ENCODE results near the gene EQTN. TPM values are rescaled to one million over a fixed set of nuclear protein-coding genes. Genes with fewer than 3 reads are reported as not detected.

Gene EQTN
- total RNA-seq, 1 donor: not detected

DNA sequence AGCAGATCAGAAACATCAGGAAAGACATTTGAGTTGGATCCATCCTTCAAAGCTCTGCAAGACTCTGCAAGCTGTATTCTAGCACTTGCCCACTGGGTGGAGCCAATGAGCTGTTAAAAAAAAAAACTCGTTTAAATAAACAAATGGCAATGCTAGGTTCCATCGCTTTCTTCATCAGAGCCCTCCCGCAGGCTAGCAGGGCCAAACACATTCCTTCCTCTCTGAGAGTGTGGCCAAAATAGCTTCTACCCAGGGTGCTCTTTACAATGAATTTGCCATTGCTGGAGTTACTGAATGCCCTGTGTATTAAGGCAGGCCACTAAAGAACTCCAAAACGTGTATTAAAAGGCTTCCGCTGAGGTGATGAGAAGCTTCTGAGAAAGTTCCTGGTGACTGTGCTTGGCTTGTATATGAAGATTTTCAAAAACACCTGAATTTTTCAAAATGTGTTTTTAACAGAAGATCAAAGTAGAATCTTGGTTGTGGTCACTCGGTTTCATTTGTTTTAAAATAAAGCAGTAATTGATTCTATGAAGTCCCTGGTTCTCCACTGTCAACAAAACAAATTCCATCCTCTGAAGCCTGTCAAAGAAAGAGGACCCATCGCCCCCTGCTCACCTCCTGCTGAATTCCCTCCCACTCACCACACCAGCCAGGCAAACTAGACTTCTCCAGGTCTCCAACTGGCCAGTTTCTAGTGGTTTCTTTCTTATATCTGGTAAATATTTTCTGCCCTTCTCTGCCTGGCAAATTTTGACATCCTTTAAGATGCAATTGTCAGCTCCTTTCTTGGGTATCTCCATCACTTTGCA is 36.5 kb upstream of the EQTN start:
- peak; percentile 88 for DNase-seq (ENCODE audit: low read depth)
- TF ChIP-seq CTCF (IDR thresholded peaks at IDR 0.05; ENCODE audit: insufficient read depth, low read length): peak; percentile 79
- H3K4me3 ChIP-seq (ENCODE audit: low read depth, low read length): no peak overlapping the region

GRCh38 chr9:27331393-27331792 is 34.4 kb upstream of the EQTN start:
- H3K4me3 ChIP-seq (ENCODE audit: low read depth, low read length): no peak overlapping the region
- no peak for DNase-seq (ENCODE audit: low read depth)
- TF ChIP-seq CTCF (IDR thresholded peaks at IDR 0.05; ENCODE audit: insufficient read depth, low read length): no peak

DNA sequence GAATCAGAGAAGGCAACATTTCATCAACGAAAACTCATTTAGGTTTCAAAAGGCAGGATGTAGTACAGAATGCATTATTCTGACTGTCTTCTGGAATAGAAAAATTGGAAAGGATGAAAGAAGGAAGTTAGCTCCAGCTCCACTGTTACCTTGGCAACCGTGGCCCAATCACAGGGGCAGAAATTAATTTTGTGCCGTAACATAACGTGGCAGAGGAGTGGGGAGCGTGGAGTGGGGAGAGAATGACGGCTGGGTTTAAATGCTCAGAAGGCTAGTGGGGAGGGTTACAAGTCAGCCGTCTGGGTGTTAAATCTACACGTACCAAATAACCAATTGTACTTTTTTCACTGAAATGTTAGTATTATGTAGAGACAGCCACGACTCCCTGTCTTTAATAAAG is 32.3 kb upstream of the EQTN start:
- no peak overlapping the region for H3K4me3 ChIP-seq (ENCODE audit: low read depth, low read length)
- no peak for DNase-seq (ENCODE audit: low read depth)
- no peak for TF ChIP-seq CTCF (IDR thresholded peaks at IDR 0.05; ENCODE audit: insufficient read depth, low read length)

DNA sequence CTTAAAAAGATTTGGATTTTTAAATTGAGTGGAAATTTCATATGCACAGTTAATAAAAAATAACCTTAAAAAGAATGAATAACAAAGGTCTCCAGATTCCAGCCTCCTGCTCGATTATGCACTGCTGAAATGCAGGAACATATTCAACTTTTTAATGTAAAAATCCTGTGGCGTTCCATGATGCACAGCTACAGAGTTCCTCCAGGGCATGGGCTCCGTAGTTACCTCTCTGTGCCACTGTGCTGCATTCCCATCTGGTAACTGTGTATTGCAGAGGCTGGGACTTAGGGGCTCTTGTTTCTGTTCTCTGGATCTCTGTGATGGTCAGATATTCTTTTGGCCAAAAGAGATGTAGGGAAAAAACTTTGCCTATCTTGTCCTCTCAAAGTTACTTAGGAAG is 31.5 kb upstream of the EQTN start:
- no peak overlapping the region for H3K4me3 ChIP-seq (ENCODE audit: low read depth, low read length)
- no peak for DNase-seq (ENCODE audit: low read depth)

DNA sequence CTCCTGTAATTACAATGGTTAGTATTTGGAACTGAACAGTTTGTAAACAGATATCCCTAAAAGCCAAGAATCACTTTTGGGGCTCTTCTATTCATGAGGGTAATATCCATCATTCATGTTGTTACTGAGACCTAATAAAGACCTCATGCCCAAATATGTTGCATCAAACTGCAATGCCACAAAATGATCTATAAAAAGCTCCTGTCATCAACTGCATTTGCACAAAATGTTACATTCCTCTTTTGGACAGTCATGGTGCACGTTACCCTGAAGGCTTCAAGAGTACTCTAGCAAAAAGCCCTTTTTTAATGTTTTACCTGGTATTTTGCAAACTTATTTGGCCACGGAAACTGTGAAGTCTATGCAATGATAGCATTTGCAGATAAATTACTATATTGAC is 14.2 kb upstream of the EQTN start:
- H3K4me3 ChIP-seq (ENCODE audit: low read depth, low read length): no peak overlapping the region
- no peak for DNase-seq (ENCODE audit: low read depth)
- no peak for TF ChIP-seq CTCF (IDR thresholded peaks at IDR 0.05; ENCODE audit: insufficient read depth, low read length)

More for the DNA sequence above, 31.5 kb upstream of the EQTN start:
- TF ChIP-seq CTCF (IDR thresholded peaks at IDR 0.05; ENCODE audit: insufficient read depth, low read length): no peak

DNA sequence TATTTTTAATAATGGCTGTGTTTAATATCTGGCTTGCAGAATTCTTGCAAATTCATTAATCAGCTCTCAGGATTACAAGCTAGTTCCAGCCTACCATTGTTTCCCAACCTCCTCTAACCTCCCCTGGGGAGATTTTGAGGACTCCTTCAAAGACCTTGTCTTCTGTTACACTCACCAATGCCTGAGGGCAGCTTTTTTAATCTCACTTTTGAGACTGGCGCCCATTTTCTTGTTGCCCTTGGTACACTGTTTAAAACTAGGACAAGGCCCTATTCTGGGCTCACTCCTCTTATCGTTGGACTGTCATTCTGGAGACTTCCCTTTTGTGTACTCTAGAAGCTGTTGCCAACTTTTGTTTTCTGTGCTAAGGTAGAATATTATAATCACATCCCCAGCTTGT is 13.6 kb upstream of the EQTN start:
- H3K4me3 ChIP-seq (ENCODE audit: low read depth, low read length): no peak overlapping the region
- DNase-seq (ENCODE audit: low read depth): no peak
- no peak for TF ChIP-seq CTCF (IDR thresholded peaks at IDR 0.05; ENCODE audit: insufficient read depth, low read length)

Data from fibroblast of the aortic adventitia (primary cell).